PC-3 (cell line): ENCODE results near the gene MPLKIP. TPM values are rescaled to one million over a fixed set of nuclear protein-coding genes. Genes with fewer than 3 reads are reported as not detected.

Source experiments
- ATAC-seq: fragments of 200-7000 bp; cut with Tn5 transposase; 2 replicates; pipeline ENCODE4 v1.9.1; 2020; ENCODE audit warnings: mild to moderate bottlenecking, moderate library complexity
- BruUV-seq: library from RNA; stranded (reverse); fragments of 400-500 nt; replicated peaks from 2 replicates; lab custom pipeline; 2021; lab: Mats Ljungman, UMichigan
- CTCF ChIA-PET: fragments of 300-600 bp; sonication (Branson Sonifier 250); formaldehyde crosslinking; loops from one replicate; lab custom pipeline; 2022; ENCODE audit warnings: antibody characterized with exemption; lab: Charles Lee
- POLR2A ChIA-PET: fragments of 300-600 bp; sonication (Branson Sonifier 250); formaldehyde crosslinking; loops from one replicate; lab custom pipeline; 2022; ENCODE audit warnings: antibody characterized with exemption; ENCODE audit not compliant: unreplicated experiment; lab: Charles Lee
- DNase-seq: peaks from one replicate; pipeline ENCODE4 v3.0.0-alpha.2; 2015
- H2AFZ ChIP-seq: fragments of 300-600 bp; sonication (generic); 2 replicates; pipeline ENCODE4 v1.6.0; 2016; ENCODE audit warnings: antibody characterized with exemption, low read length
- H3F3A ChIP-seq: fragments of 300-600 bp; sonication (generic); one replicate; pipeline ENCODE4 v1.6.0; 2017; ENCODE audit warnings: antibody characterized with exemption, low read length, control low read depth, mild to moderate bottlenecking; ENCODE audit not compliant: unreplicated experiment
- H3K27ac ChIP-seq: fragments of 300-600 bp; sonication (generic); 2 replicates; pipeline ENCODE4 v1.5.1; 2016; ENCODE audit warnings: mild to moderate bottlenecking, low read length
- H3K27me3 ChIP-seq: fragments of 300-600 bp; sonication (generic); 2 replicates; pipeline ENCODE4 v1.6.1; 2016; ENCODE audit warnings: low read length, mixed read lengths
- H3K36me3 ChIP-seq: fragments of 300-600 bp; sonication (generic); 2 replicates; pipeline ENCODE4 v1.6.1; 2016; ENCODE audit warnings: low read depth, mixed run types, low read length, mixed read lengths
- H3K4me1 ChIP-seq: fragments of 300-600 bp; sonication (generic); 2 replicates; pipeline ENCODE4 v1.5.1; 2016; ENCODE audit warnings: low read length; ENCODE audit not compliant: insufficient read depth
- H3K4me2 ChIP-seq: fragments of 300-600 bp; sonication (generic); 2 replicates; pipeline ENCODE4 v1.6.0; 2016; ENCODE audit warnings: low read length
- H3K4me3 ChIP-seq: fragments of 300-600 bp; sonication (generic); 2 replicates; pipeline ENCODE4 v1.5.1; 2016; ENCODE audit warnings: mild to moderate bottlenecking, low read length, mixed read lengths
- H3K79me2 ChIP-seq: fragments of 300-600 bp; sonication (generic); 2 replicates; pipeline ENCODE4 v1.6.1; 2017; ENCODE audit warnings: low read length, mixed read lengths
- H3K9ac ChIP-seq: fragments of 300-600 bp; sonication (generic); 2 replicates; pipeline ENCODE4 v1.6.0; 2016; ENCODE audit warnings: mild to moderate bottlenecking, low read length
- H3K9me2 ChIP-seq: fragments of 300-600 bp; sonication (generic); replicated peaks from 2 replicates; pipeline ENCODE4 v1.6.1; 2016; ENCODE audit warnings: mixed run types, low read length, mixed read lengths
- H3K9me3 ChIP-seq: fragments of 300-600 bp; sonication (generic); 2 replicates; pipeline ENCODE4 v1.6.1; 2016; ENCODE audit warnings: low read length, mixed read lengths
- H4K20me1 ChIP-seq: fragments of 300-600 bp; sonication (generic); 2 replicates; pipeline ENCODE4 v1.6.1; 2016; ENCODE audit warnings: low read length, mixed read lengths
- CTCF ChIP-seq: fragments of 300-600 bp; sonication (generic); conservative IDR thresholded peaks from 2 replicates; pipeline ENCODE4 v1.5.1; 2017; ENCODE audit warnings: antibody characterized with exemption, low read depth, mild to moderate bottlenecking, low read length
- EZH2 ChIP-seq: fragments of 300-600 bp; sonication (generic); IDR thresholded peaks from one replicate; pipeline ENCODE4 v1.6.1; 2017; ENCODE audit warnings: antibody characterized with exemption, mild to moderate bottlenecking, low read length; ENCODE audit not compliant: unreplicated experiment
- EZH2phosphoT487 ChIP-seq: fragments of 300-600 bp; sonication (generic); IDR thresholded peaks from 2 replicates; pipeline ENCODE4 v1.6.1; 2018; ENCODE audit warnings: mild to moderate bottlenecking, antibody characterized with exemption, low read length, borderline replicate concordance
- intact Hi-C: fragments of 100-400 bp; cut with micrococcal nuclease; formaldehyde crosslinking; loops from 2 replicates; pipeline ENCODE4 v1.9.0; 2023
- total RNA-seq: library from RNA; depleted of rRNA; stranded (reverse); fragments of >200 nt; gene quantifications from 2 replicates; pipeline ENCODE4 v1.2.3, GENCODE V29; 2014

MPLKIP gene
- total RNA-seq, 1 experiment from 2014 or later: 48.7 TPM

GRCh38 chr7:40167291-40167690 lies 32.9 kb upstream of the MPLKIP start:
- ChIA-PET CTCF (no interaction called here), POLR2A (no interaction called here)
- no peak overlapping the region for H3K9ac ChIP-seq
- H3K4me2 ChIP-seq: no peak overlapping the region
- DNase-seq: no peak
- H3K4me1 ChIP-seq: no peaks in the 10 kb centered on the region
- H4K20me1 ChIP-seq: no peaks in the 10 kb centered on the region
- H3F3A ChIP-seq: no peaks in the 10 kb centered on the region
- intact Hi-C loops: no loop called here
- H3K27ac ChIP-seq: no peak overlapping the region
- no peaks in the 10 kb centered on the region for H3K36me3 ChIP-seq
- TF ChIP-seq EZH2 (no peak), CTCF (no peak), EZH2phosphoT487 (no peak)
- no peak overlapping the region for H2AFZ ChIP-seq
- ATAC-seq: no peak
- no peaks in the 10 kb centered on the region for H3K9me2 ChIP-seq
- no peak overlapping the region for H3K4me3 ChIP-seq
- H3K27me3 ChIP-seq: no peaks in the 10 kb centered on the region
- no peaks in the 10 kb centered on the region for H3K79me2 ChIP-seq
- no peaks in the 10 kb centered on the region for H3K9me3 ChIP-seq
- no TSS peak for BruUV-seq

- Histone ChIP-seq H3K36me3 (no peaks in the 10 kb centered on the region), H3K27me3 (no peaks in the 10 kb centered on the region), H3K9me3 (no peaks in the 10 kb centered on the region), H3K9ac (no peak overlapping the region), H3K4me3 (no peak overlapping the region), H2AFZ (no peak overlapping the region), H4K20me1 (no peaks in the 10 kb centered on the region), H3K9me2 (no peaks in the 10 kb centered on the region), H3K4me1 (no peaks in the 10 kb centered on the region), H3K79me2 (no peaks in the 10 kb centered on the region), H3K4me2 (no peak overlapping the region), H3K27ac (no peak overlapping the region), H3F3A (no peaks in the 10 kb centered on the region)
- no peak for DNase-seq
- BruUV-seq: no TSS peak
- CTCF ChIA-PET: no interaction called here
- POLR2A ChIA-PET: no interaction called here
- TF ChIP-seq CTCF: no peak
- TF ChIP-seq EZH2phosphoT487: no peak
- no peak for TF ChIP-seq EZH2
- intact Hi-C loops: no loop called here
- ATAC-seq: no peak
Measured at GRCh38 chr7:40165216-40165615, 30.8 kb upstream of the MPLKIP start.

GRCh38 chr7:40162516-40162915 lies 28.1 kb upstream of the MPLKIP start:
- H4K20me1 ChIP-seq: no peaks in the 10 kb centered on the region
- BruUV-seq: no TSS peak
- H3K4me3 ChIP-seq: no peak overlapping the region
- no peaks in the 10 kb centered on the region for H3K9me3 ChIP-seq
- H2AFZ ChIP-seq: no peak overlapping the region
- DNase-seq (peak; percentile 15), ATAC-seq (no peak)
- intact Hi-C loops: no loop called here
- no peaks in the 10 kb centered on the region for H3F3A ChIP-seq
- no peaks in the 10 kb centered on the region for H3K36me3 ChIP-seq
- H3K4me2 ChIP-seq: no peak overlapping the region
- H3K9ac ChIP-seq: no peak overlapping the region
- no peak overlapping the region for H3K27ac ChIP-seq
- no peaks in the 10 kb centered on the region for H3K4me1 ChIP-seq
- ChIA-PET POLR2A (no interaction called here), CTCF (no interaction called here)
- no peaks in the 10 kb centered on the region for H3K9me2 ChIP-seq
- TF ChIP-seq EZH2 (no peak), CTCF (no peak), EZH2phosphoT487 (no peak)
- no peaks in the 10 kb centered on the region for H3K27me3 ChIP-seq
- H3K79me2 ChIP-seq: no peaks in the 10 kb centered on the region
